DND-41 (cell line): ENCODE results near the gene TRIP13.

Source experiments
- EZH2 ChIP-seq: IDR thresholded peaks from 3 replicates; pipeline ENCODE4 v1.6.1; 2012; ENCODE audit warnings: borderline replicate concordance, low read depth, mild to moderate bottlenecking, moderate library complexity, low read length, inconsistent platforms; ENCODE audit not compliant: severe bottlenecking
- TF ChIP-seq, protein P1 (sequence below): IDR thresholded peaks from 2 replicates; pipeline ENCODE4 v1.5.1; 2012; ENCODE audit warnings: borderline replicate concordance, low read length, moderate library complexity, mild to moderate bottlenecking; ENCODE audit not compliant: poor library complexity, severe bottlenecking; ENCODE audit errors: extremely low read depth

DNA sequence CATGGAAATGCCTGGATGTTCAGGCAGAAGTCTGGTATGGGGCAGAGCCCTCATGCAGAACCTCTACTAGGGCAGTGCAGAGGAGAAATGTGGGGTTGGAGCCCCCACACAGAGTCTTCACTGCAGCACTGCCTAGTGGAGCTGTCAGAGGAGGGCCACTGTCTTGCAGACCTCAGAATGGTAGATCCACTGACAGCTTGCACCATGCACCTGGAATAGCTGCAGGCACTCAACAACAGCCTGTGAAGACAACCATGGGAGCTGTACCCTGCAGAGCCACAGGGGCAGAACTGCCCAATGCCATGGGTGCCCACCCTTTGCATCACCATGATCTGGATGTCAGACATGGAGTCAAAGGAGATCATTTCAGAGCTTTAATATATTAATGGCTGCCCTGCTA, 36.9 kb downstream of the TRIP13 start:
- TF ChIP-seq, protein P1, sequence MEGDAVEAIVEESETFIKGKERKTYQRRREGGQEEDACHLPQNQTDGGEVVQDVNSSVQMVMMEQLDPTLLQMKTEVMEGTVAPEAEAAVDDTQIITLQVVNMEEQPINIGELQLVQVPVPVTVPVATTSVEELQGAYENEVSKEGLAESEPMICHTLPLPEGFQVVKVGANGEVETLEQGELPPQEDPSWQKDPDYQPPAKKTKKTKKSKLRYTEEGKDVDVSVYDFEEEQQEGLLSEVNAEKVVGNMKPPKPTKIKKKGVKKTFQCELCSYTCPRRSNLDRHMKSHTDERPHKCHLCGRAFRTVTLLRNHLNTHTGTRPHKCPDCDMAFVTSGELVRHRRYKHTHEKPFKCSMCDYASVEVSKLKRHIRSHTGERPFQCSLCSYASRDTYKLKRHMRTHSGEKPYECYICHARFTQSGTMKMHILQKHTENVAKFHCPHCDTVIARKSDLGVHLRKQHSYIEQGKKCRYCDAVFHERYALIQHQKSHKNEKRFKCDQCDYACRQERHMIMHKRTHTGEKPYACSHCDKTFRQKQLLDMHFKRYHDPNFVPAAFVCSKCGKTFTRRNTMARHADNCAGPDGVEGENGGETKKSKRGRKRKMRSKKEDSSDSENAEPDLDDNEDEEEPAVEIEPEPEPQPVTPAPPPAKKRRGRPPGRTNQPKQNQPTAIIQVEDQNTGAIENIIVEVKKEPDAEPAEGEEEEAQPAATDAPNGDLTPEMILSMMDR, result no peak
- no peak for TF ChIP-seq EZH2
